H1 (cell line): ENCODE data around the gene KRT1. TPM values are rescaled to one million over a fixed set of nuclear protein-coding genes. Genes with fewer than 3 reads are reported as not detected.

ENCODE experiments used
- CTCF ChIA-PET: fragments of 300-600 bp; sonication (Branson Sonifier 250); formaldehyde crosslinking; loops from one replicate; lab custom pipeline; 2021; ENCODE audit not compliant: partially characterized antibody; lab: Charles Lee
- POLR2A ChIA-PET: fragments of 300-600 bp; sonication (Branson Sonifier 250); formaldehyde crosslinking; loops from one replicate; lab custom pipeline; 2021; ENCODE audit warnings: inconsistent platforms; ENCODE audit not compliant: partially characterized antibody; lab: Charles Lee
- DNase-seq, 2 experiments: peaks; one replicate each; pipeline versions ENCODE4 v3.0.0 to v3.0.0-alpha.2; 2010 to 2022; ENCODE audit warnings: low spot score in 2 of 2, low read depth in 1 of 2, mixed read lengths in 1 of 2
- FAIRE-seq: peaks from 2 replicates; lab custom pipeline; 2011; peaks lifted over from hg19 to GRCh38; lab: Jason Lieb, UNC
- H2AFZ ChIP-seq: 2 replicates; pipeline ENCODE4 v1.8.1; 2012; ENCODE audit warnings: low read length, inconsistent platforms
- H2AK5ac ChIP-seq: 2 replicates; pipeline ENCODE4 v1.6.1; 2013; ENCODE audit warnings: low read depth, low read length
- H2BK120ac ChIP-seq: replicated peaks from 2 replicates; pipeline ENCODE3; 2013; ENCODE audit warnings: low read depth, low read length, inconsistent platforms
- H2BK12ac ChIP-seq: 2 replicates; pipeline ENCODE4 v1.6.1; 2013; ENCODE audit warnings: low read depth, low read length
- H2BK15ac ChIP-seq: 2 replicates; pipeline ENCODE4 v1.6.1; 2013; ENCODE audit warnings: low read length
- H2BK20ac ChIP-seq: 2 replicates; pipeline ENCODE4 v1.6.1; 2013; ENCODE audit warnings: low read length
- H2BK5ac ChIP-seq: 2 replicates; pipeline ENCODE4 v1.6.1; 2013; ENCODE audit warnings: low read depth, low read length
- H3K14ac ChIP-seq: 2 replicates; pipeline ENCODE4 v1.6.1; 2013; ENCODE audit warnings: inconsistent platforms; ENCODE audit not compliant: insufficient read length
- H3K18ac ChIP-seq: 2 replicates; pipeline ENCODE4 v1.6.1; 2013; ENCODE audit warnings: low read length; ENCODE audit errors: extremely low read depth
- H3K23ac ChIP-seq: 2 replicates; pipeline ENCODE4 v1.6.1; 2013; ENCODE audit warnings: inconsistent platforms; ENCODE audit not compliant: insufficient read length
- H3K23me2 ChIP-seq: 2 replicates; pipeline ENCODE4 v1.6.1; 2013; ENCODE audit warnings: low read depth, low read length
- H3K27ac ChIP-seq: 2 replicates; pipeline ENCODE4 v1.6.1; 2011; ENCODE audit warnings: low read depth, low read length, inconsistent platforms
- H3K27me3 ChIP-seq, 4 experiments: replicated peaks in 1 of 4; 1 replicate in 1 of 4; 2 replicates in 3 of 4; pipeline versions ENCODE4 v1.6.1 to v1.8.1; 2011 to 2013; ENCODE audit warnings: low read length in 3 of 4, mild to moderate bottlenecking in 3 of 4, inconsistent platforms in 2 of 4, mixed read lengths in 2 of 4, moderate library complexity in 1 of 4; ENCODE audit not compliant: control insufficient read depth in 3 of 4, insufficient read depth in 3 of 4; ENCODE audit errors: extremely low read depth in 1 of 4
- H3K36me3 ChIP-seq, 4 experiments: 2 replicates each; pipeline versions ENCODE4 v1.6.1 to v1.8.1; 2011 to 2013; ENCODE audit warnings: mild to moderate bottlenecking in 4 of 4, low read length in 3 of 4, moderate library complexity in 2 of 4, control low read depth in 1 of 4, inconsistent platforms in 1 of 4; ENCODE audit not compliant: insufficient read depth in 4 of 4, control insufficient read depth in 2 of 4
- H3K4ac ChIP-seq: replicated peaks from 2 replicates; pipeline ENCODE3; 2013; ENCODE audit warnings: low read length, low read depth, mixed read lengths, inconsistent platforms; ENCODE audit not compliant: insufficient read length
- H3K4me1 ChIP-seq, 4 experiments: replicated peaks in 1 of 4; 1 replicate in 1 of 4; 2 replicates in 3 of 4; pipeline versions ENCODE4 v1.6.1 to v1.8.1; 2011 to 2013; ENCODE audit warnings: low read length in 3 of 4, inconsistent platforms in 2 of 4, mixed read lengths in 1 of 4; ENCODE audit not compliant: insufficient read depth in 4 of 4, control insufficient read depth in 3 of 4
- H3K4me2 ChIP-seq, 2 experiments: 2 replicates each; pipeline versions ENCODE4 v1.6.1 to v1.8.1; 2011 to 2013; ENCODE audit warnings: low read depth in 2 of 2, low read length in 2 of 2, control low read depth in 1 of 2, inconsistent platforms in 1 of 2, mild to moderate bottlenecking in 1 of 2; ENCODE audit not compliant: insufficient read depth in 1 of 2
- H3K4me3 ChIP-seq, 4 experiments: fragments of 200-600, 300-600 bp in 1 of 4; sonication (generic), shearing (Covaris generic), sonication (Bioruptor Twin) in 1 of 4; 2 replicates each; pipeline versions ENCODE4 v1.5.1 to v1.8.1; 2011 to 2016; ENCODE audit warnings: low read length in 4 of 4, low read depth in 3 of 4, control low read depth in 2 of 4, inconsistent platforms in 2 of 4, mild to moderate bottlenecking in 2 of 4, mixed read lengths in 1 of 4, moderate library complexity in 1 of 4; ENCODE audit not compliant: insufficient read depth in 2 of 4; ENCODE audit errors: extremely low read depth in 1 of 4
- H3K56ac ChIP-seq: replicated peaks from 2 replicates; pipeline ENCODE3; 2013; ENCODE audit warnings: low read depth, mild to moderate bottlenecking, mixed read lengths, low read length, inconsistent platforms; ENCODE audit not compliant: insufficient read length
- H3K79me1 ChIP-seq: 2 replicates; pipeline ENCODE4 v1.6.1; 2013; ENCODE audit warnings: low read depth, low read length, control low read depth
- H3K79me2 ChIP-seq, 2 experiments: 2 replicates each; pipeline versions ENCODE4 v1.6.1 to v1.8.1; 2012 to 2013; ENCODE audit warnings: low read length in 2 of 2, mild to moderate bottlenecking in 2 of 2, inconsistent platforms in 1 of 2; ENCODE audit not compliant: insufficient read depth in 2 of 2, control insufficient read depth in 1 of 2
- H3K9ac ChIP-seq, 4 experiments: replicated peaks in 1 of 4; 1 replicate in 1 of 4; 2 replicates in 3 of 4; pipeline versions ENCODE4 v1.6.1 to v1.8.1; 2011 to 2013; ENCODE audit warnings: low read depth in 3 of 4, low read length in 3 of 4, control low read depth in 2 of 4, mild to moderate bottlenecking in 2 of 4, moderate library complexity in 2 of 4, inconsistent platforms in 1 of 4; ENCODE audit errors: extremely low read depth in 1 of 4
- H3K9me3 ChIP-seq, 2 experiments: 2 replicates each; pipeline versions ENCODE4 v1.6.1 to v1.8.1; 2012 to 2013; ENCODE audit warnings: mild to moderate bottlenecking in 2 of 2, moderate library complexity in 2 of 2, control low read depth in 1 of 2, inconsistent platforms in 1 of 2, low read depth in 1 of 2, low read length in 1 of 2, mixed read lengths in 1 of 2; ENCODE audit not compliant: insufficient read depth in 2 of 2
- H4K20me1 ChIP-seq, 2 experiments: replicated peaks in 1 of 2; 2 replicates each; pipeline versions ENCODE3 to v1.8.1; 2011 to 2013; ENCODE audit warnings: inconsistent platforms in 2 of 2, low read length in 2 of 2, mild to moderate bottlenecking in 1 of 2; ENCODE audit not compliant: insufficient read depth in 2 of 2, control insufficient read depth in 1 of 2
- H4K5ac ChIP-seq: 2 replicates; pipeline ENCODE4 v1.6.1; 2013; ENCODE audit warnings: low read length, low read depth, mixed read lengths, inconsistent platforms; ENCODE audit not compliant: insufficient read length
- H4K8ac ChIP-seq: 2 replicates; pipeline ENCODE4 v1.8.0; 2013; ENCODE audit warnings: mild to moderate bottlenecking, moderate library complexity, low read length, inconsistent platforms; ENCODE audit not compliant: insufficient read depth; ENCODE audit errors: extremely low read depth
- H4K91ac ChIP-seq: replicated peaks from 2 replicates; pipeline ENCODE3; 2013; ENCODE audit warnings: low read length, mixed read lengths, inconsistent platforms; ENCODE audit not compliant: insufficient read length
- ASH2L ChIP-seq: fragments of 200-600, 300-600 bp; sonication (generic); IDR thresholded peaks from one replicate; pipeline ENCODE4 v1.7.1; 2017; ENCODE audit warnings: low read length
- EZH2 ChIP-seq: fragments of 200-600 bp; sonication (generic); IDR thresholded peaks from 2 replicates; pipeline ENCODE4 v1.7.1; 2012; ENCODE audit warnings: low read depth, mild to moderate bottlenecking, moderate library complexity, low read length, inconsistent platforms; ENCODE audit not compliant: severe bottlenecking
- KDM5A ChIP-seq: fragments of 200-600 bp; IDR thresholded peaks from 2 replicates; pipeline ENCODE4 v1.7.1; 2012; ENCODE audit warnings: mild to moderate bottlenecking, low read length, inconsistent platforms, mixed read lengths
- RBBP5 ChIP-seq: IDR thresholded peaks from 2 replicates; pipeline ENCODE4 v1.7.1; 2012; ENCODE audit warnings: low read depth, mild to moderate bottlenecking, inconsistent platforms, low read length, moderate library complexity, borderline replicate concordance
- SP1 ChIP-seq: IDR thresholded peaks from 2 replicates; pipeline ENCODE4 v1.6.1; 2011; ENCODE audit warnings: low read depth, low read length
- TBP ChIP-seq: IDR thresholded peaks from 2 replicates; pipeline ENCODE4 v1.6.1; 2011; ENCODE audit warnings: low read depth, low read length, improper control_type of control experiment
- WGBS, 2 experiments: shearing (Covaris generic) in 1 of 2; methylation state at CpG; one replicate each; pipeline versions ENCODE4 v1.1.6 to v1.1.7; 2013 to 2015; ENCODE audit warnings: low lambda C conversion rate in 2 of 2, mixed read lengths in 2 of 2, inconsistent platforms in 1 of 2, low coverage in 1 of 2, missing lambda C conversion rate in 1 of 2; ENCODE audit not compliant: insufficient replicate concordance in 2 of 2, insufficient coverage in 1 of 2, insufficient read length in 1 of 2; ENCODE audit errors: extremely low coverage in 1 of 2, missing lambda C conversion rate in 1 of 2; 5-methylcytosine and 5-hydroxymethylcytosine counted together
- polyA plus RNA-seq, 7 experiments: library from polyadenylated mRNA; depleted of rRNA in 3 of 7; stranded (reverse) in 5 of 7; unstranded in 2 of 7; fragments of >200 nt in 5 of 7; fragments of 200-250 nt in 2 of 7; gene quantifications; 1 replicate in 5 of 7; 2 replicates in 1 of 7; 4 replicates in 1 of 7; pipeline versions ENCODE4 v1.2.1 to v1.2.3, GENCODE V29; 2011 to 2013; ENCODE audit warnings: missing spikeins in 2 of 7, mixed read lengths in 2 of 7
- total RNA-seq: library from RNA; stranded (reverse); fragmentation: NEBNext Ultra II Directional; extraction: Animal tissue kit (Norgen Biotek cat#: 25700); gene quantifications from 2 replicates; pipeline ENCODE4 v1.2.1, GENCODE V29; 2021

Gene KRT1
- total and polyA plus RNA-seq, 2 of the 8 experiments (the other 6 are each of a cell fraction or from before 2014, with no cell fraction given): not detected

GRCh38 chr12:52677671-52678070 is 2.5 kb downstream of the KRT1 start:
- no peak overlapping the region for H4K5ac ChIP-seq
- POLR2A ChIA-PET: no interaction called here

More at GRCh38 chr12:52677671-52678070, 2.5 kb downstream of the KRT1 start:
- no peak overlapping the region for H2BK12ac ChIP-seq
- H2AFZ ChIP-seq: no peak overlapping the region
- no peak for TF ChIP-seq ASH2L
- no peak for TF ChIP-seq SP1
- TF ChIP-seq TBP: no peak
- TF ChIP-seq RBBP5: no peak
- TF ChIP-seq EZH2: no peak
- TF ChIP-seq KDM5A: no peak
- H3K14ac ChIP-seq: no peak overlapping the region
- H4K20me1 ChIP-seq: no peaks in the 10 kb centered on the region
- H2BK15ac ChIP-seq: no peak overlapping the region
- no peaks in the 10 kb centered on the region for H3K27me3 ChIP-seq
- no peaks in the 10 kb centered on the region for H3K4me1 ChIP-seq
- H4K91ac ChIP-seq: no peak overlapping the region
- no peak overlapping the region for H2BK120ac ChIP-seq
- H2AK5ac ChIP-seq: no peak overlapping the region
- FAIRE-seq: no peak
- H3K23me2 ChIP-seq: no peaks in the 10 kb centered on the region; the same call in none of the 2 replicates
- H3K9ac ChIP-seq: no peak overlapping the region
- no peak overlapping the region for H3K4me3 ChIP-seq
- H2BK5ac ChIP-seq: no peak overlapping the region
- H3K79me1 ChIP-seq: no peaks in the 10 kb centered on the region
- 80% methylated on average over 1 of the region's 1 CpG; no CpG with 5 or more reads in 1 of the 2 experiments for WGBS, 2 experiments
- no peak overlapping the region for H3K18ac ChIP-seq
- no peak overlapping the region for H3K4ac ChIP-seq
- H3K36me3 ChIP-seq: no peaks in the 10 kb centered on the region
- CTCF ChIA-PET: interaction anchor here (0.8 to 1.7 kb wide), 3 partner anchors 12 to 207 kb away, joined by 3 to 4 read pairs (median 3); no protein-coding TSS in a partner anchor
- no peak overlapping the region for H3K27ac ChIP-seq
- H3K9me3 ChIP-seq: no peaks in the 10 kb centered on the region
- H3K23ac ChIP-seq: no peak overlapping the region
- H3K79me2 ChIP-seq: no peaks in the 10 kb centered on the region
- no peak for DNase-seq
- no peak overlapping the region for H4K8ac ChIP-seq
- H2BK20ac ChIP-seq: no peak overlapping the region
- H3K4me2 ChIP-seq: no peak overlapping the region
- H3K56ac ChIP-seq: no peak overlapping the region
